ENCODE data around the gene NFIB.

Gene NFIB

GRCh38 chr9:14072850-14073249 is 241.1 kb downstream of the NFIB start:
- no peak for DNase-seq (ENCODE audit: low spot score)

DNA sequence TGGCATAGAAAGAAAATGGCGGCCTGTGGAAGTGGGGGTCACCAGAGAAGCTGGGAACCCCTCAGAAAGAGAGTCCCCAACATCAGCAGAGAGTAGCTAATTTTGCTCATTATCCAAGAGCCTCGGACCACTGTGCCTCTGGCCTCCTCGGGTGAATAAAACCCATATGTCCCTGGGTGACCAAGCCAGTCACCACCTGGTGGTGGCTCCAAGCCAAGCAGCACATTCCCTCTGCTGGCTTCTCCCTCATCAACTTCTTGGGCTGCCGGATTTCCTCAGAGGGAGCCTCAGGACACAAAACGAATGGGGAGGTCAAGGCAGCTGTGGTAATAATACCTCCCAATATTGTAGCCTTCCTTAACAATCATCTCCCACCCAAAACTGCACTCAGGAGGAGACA is 242.5 kb downstream of the NFIB start:
- no peak for DNase-seq (ENCODE audit: low spot score)

DNA sequence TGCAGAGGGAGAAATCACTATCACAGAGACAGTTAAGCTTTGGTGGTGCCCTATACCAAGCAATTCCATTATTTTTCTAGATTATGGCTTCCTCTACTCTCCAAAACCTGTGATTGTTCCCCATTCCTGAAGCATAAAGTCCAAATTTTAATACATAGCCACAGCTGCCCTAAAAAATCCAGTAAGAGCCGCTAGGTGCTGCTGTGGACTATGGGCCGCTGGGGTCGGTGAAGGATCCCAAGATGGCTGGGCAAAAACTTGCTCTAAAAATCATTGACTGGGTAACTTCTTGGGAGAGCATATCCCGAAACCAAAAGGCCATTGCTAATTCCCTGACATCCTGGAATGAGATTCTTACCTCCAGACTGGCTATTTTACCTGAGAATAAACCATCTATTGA is 245.3 kb downstream of the NFIB start:
- no peak for DNase-seq (ENCODE audit: low spot score)

DNA sequence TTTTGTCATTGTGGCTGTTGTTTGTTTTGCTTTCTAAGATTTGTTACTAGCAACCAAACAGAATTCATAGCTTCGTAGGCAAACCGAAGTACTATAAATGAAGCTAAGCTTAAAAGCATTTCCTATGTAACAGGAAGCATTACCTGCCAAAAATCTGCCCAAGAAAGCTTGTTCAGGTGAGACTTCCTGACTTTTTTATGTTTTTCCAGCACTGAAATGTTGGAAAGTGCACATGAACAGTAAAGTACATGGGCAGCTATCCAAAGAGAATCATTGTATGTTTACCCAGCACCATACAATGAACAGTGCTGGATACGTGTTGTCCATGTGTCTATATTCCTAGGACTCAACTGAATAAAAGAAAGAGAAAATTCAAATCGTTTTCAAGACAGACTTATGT is 247.1 kb downstream of the NFIB start:
- no peak for DNase-seq (ENCODE audit: low spot score)

DNA sequence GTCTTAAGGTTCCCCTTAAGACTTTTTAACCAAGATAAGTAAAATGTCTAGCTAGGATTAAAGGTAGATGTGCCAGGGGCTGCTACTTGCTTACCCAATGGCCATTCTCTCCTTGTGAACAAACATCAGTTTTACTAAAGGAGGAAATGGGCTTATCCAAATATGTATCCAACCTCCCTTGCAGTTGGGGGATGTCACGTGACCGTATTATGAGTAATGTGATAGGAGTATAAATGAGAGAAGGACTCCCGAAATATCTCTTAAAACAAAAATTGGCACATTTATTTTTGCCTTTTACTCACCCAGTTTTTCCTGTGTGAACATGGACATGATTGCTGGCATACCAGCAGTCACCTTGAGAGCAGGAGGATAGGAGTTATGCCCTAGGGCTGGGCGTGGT is 247.9 kb downstream of the NFIB start:
- no peak for DNase-seq (ENCODE audit: low spot score)

- no peak for DNase-seq (ENCODE audit: low spot score)
Measured at GRCh38 chr9:14064940-14065339, 249.0 kb downstream of the NFIB start.

DNA sequence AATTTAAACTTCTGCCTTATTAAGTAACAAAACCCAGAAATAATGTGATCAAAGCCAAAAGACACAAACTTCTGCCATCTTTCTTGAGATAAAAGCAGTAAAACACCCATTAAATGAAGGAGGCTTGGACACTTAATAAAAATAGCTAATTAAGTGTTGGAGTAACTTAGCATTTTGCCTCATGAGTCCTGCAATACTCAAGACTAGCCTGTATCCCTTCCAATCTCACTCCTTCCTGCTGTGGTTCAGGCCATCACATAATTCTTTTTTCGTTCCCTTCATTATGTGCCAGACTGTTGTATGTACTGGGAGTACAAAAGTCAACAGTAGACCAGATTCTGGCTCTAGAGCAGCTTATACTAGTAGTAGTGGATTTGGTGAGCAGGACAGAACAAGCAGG is 250.2 kb downstream of the NFIB start:
- no peak for DNase-seq (ENCODE audit: low spot score)

- DNase-seq (ENCODE audit: low spot score): no peak
Measured at GRCh38 chr9:14062586-14063221, 251.2 kb downstream of the NFIB start.

DNA sequence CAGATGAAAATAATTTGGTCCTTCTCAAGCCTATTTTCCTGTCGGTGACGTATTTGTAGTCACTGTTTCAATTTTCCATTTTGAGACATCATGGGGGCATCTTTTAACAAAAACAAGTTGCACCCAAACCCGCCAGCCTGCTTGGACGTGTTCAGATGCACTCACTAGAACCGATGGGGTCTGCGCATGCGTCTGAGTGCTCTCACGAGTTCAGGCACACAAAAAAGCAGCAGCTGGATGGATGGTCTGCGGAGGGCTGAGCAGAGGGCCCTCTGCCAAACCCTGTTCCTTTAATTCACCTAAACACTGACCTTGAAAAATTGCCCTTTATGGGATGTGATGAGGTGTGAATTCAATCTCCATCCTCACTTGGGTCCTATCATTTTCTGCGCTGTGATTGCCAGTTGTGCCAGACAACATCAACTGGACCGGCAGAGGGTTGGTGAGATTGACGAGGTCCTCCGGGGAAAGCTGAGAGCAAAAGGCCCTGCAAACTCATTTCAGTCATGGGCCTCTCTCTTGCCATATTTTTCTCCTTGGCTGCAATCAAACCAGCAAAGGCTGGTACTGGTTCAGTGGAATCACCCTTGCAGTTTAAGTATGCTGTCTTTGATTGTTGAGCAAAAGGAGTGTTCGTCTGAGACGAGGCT is 251.9 kb downstream of the NFIB start:
- DNase-seq (ENCODE audit: low spot score): no peak

DNA sequence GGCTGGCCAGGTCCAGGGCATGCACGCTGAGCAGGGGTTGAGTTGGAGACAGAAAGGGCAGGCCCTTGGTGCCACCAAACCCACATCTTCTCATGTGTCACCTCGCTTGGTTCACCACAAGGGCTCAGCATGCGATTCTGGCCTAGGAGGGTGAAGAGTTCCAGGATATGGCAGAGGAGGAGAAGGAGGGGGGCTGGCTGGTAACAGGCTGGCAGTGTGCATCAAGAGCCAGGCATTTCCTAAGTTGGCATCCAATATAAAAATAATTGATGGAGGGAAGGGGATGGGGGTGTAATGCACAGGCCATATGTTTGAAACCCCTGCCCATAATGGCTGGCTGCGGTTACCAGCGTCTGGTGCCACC is 255.6 kb downstream of the NFIB start:
- DNase-seq (ENCODE audit: low spot score): no peak

DNA sequence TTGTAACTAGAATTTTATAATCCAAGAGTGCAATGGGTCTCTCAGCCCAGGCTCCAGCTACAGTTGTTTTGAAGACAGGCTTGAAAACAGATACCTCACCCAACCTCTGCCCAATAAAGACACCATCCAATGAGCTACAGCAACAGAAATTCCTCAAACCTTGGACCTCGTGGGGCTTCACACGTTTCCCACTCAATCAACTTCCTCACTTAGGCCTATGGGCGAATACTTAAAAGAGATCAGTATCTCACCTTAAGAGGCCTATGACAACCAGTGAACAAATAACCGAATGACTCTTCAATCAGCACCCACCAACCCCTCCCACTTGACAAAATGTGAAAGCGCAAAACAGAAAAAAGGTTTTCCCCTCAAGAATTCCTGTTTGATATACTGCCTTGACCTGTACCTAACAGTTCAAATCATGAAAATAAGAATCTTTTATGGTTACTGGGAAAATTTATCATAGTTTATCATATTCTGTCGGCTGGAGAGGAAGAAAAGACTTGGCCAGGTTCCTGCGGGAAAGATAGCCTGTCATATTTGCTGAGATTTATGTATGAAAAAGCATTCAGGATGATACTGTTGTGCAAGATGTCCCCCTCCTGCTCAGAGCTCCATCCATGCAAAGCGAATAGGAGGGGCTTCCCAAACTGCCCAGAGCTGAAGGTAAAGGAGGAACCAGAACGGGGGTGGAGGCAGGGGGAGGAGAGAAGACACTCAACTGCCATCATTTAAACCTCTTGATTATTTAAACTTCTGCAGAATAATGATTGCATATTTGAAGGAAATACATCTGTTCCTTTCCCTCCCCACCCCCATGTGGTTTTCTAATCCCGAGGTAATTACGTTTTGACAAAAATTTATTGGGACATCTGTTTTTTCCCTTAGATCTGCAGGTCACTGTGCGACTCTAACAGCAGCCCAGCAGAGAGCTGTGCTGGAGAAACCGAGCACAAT is 256.3 kb downstream of the NFIB start:
- DNase-seq (ENCODE audit: low spot score): no peak

DNA sequence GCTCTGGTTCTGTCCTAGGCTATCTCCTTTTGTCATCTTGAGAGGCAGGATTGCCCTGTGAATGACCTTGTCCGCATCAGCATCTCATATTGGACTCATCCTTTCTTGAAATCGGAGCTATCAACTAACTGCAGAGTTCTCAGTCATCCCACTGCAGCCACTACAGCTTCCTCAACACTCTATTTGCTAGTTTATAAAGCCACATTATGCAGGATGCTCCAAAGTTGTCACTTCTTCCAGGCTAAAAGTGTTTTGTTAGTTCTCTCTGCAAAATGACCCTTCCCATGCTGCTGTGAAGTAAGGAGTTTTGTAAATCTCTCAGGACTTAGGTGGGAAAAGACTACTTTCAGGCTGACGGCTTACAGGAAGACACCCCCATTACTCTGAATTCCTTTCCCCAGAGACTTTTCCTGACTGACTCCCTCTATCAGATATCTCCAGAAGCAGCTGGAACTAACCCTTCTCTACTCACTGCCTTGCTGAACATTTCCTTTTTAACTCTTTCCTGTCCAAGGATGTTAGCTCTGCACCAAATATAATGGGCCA is 257.6 kb downstream of the NFIB start:
- no peak for DNase-seq (ENCODE audit: low spot score)

DNA sequence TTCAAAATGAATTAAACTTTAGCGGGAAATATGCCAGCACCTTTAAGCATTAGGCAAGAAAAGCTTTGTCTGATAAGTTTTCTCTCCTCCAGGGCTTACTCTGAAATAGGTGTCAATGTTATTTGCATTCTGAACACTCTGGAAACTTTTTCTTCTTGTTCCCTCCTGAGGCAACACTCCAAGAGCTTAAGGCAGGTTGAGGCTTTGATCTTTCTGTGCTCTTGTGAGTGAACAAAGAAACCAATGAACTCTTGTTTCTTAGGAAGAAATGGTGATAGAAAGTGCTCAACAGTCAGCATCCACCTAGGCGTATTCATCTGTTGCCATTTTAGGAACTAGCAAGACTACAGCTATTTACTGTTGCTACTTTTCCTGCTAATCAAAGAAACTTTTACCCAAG is 259.8 kb downstream of the NFIB start:
- DNase-seq (ENCODE audit: low spot score): no peak

- no peak for DNase-seq (ENCODE audit: low spot score)
Measured at GRCh38 chr9:14052359-14052758, 261.6 kb downstream of the NFIB start.

DNA sequence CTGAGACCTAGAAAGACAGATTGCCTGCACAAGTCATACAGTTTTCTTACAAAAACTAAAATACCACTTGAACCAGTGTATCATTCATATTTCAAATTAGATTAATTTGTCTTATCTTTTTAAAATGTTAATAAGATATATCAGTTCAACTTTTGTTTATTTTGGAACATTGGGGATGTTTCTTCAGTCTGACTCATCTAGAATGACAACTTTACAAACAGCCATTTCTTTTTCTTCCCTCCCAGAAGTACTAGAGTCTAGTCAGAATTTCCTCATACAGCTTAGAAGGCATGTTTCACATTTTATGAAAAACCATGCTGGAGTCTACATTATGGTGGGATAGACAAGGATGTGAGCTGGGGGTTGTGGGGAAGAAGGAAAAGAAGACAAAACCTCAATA is 262.5 kb downstream of the NFIB start:
- no peak for DNase-seq (ENCODE audit: low spot score)

DNA sequence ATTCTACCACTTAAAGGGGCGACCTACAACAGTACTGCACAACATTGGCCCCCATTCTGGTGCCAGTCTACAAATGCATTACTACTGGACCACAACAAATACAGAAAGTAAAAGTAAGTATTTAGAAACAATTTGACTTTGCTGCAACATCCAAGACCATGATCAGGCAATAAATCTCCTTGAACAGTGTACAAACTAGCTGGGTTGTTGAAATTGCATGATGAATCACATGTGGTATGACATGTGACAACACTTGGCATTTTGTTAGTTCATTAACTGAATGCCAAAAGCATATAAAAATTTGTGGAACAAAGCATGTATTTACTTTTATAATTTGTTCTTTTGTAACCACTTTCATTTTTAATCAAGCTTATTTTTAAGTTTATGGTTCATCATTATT is 270.5 kb downstream of the NFIB start:
- no peak for DNase-seq (ENCODE audit: low spot score)

GRCh38 chr9:14037331-14037730 is 276.6 kb downstream of the NFIB start:
- DNase-seq (ENCODE audit: low spot score): no peak

DNA sequence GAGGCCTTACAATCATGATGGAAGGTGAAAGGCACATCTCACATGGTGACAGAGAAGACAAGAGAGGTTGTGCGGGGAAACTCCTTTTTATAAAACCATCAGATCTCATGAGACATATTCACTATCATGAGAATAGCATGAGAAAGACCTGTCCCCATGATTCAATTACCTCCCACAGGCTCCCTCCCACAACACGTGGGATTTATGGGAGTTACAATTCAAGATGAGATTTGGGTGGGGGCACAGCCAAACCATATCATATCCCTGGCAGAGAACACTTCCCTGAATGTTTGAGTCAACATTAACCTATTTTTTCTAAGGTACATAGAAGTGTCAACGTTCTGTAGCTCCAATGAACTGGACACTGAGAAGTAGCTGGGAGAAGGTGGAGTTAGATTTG is 280.9 kb downstream of the NFIB start:
- no peak for DNase-seq (ENCODE audit: low spot score)

All from Ammon's horn (tissue), 1 donor.